ENCODE results near the gene DYNLT2. TPM values are rescaled to one million over a fixed set of nuclear protein-coding genes. Genes with fewer than 3 reads are reported as not detected.

The DYNLT2 gene
- total and polyA plus RNA-seq, 2 of the 13 experiments (the other 11 are each of a cell fraction or from before 2014, with no cell fraction given): 2.1 to 4.3 TPM

DNA sequence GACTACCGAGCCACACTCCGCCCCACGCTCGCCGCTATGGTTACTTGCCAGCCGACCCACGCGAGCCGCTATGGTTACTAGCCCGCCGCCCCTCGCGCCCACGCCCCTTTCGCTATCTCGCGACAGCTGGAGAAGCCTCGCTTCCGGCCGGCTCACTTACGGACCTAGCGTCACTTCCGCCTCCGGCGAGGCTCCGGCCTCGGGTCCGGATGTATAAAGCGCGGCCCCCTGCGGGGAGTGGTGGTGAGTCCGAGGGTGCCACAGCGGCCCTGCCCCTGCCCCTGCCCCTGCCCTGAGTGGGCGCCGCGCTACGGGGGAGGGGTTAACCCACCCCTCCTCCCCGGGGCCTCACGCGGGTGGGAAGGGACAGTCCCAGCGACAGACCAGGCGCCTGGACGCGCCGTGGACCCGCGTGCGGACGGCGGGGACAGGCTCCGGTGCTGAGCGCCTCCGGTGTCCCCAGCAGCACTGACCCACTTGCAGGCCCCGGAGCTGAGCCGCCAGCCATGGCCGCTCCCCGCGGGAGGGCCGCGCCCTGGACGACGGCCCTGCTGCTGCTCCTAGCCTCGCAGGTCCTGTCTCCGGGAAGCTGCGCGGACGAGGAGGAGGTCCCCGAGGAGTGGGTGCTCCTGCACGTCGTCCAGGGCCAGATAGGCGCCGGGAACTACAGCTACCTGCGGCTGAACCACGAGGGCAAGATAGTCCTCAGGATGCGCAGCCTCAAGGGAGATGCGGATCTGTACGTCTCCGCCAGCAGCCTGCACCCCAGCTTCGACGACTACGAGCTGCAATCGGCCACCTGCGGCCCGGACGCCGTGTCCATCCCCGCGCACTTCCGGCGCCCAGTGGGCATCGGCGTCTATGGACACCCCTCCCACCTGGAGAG is 49.2 kb downstream of the DYNLT2 start, which contains the start of the genes C6orf120 and WDR27 (continued):
- TF ChIP-seq, protein P1, sequence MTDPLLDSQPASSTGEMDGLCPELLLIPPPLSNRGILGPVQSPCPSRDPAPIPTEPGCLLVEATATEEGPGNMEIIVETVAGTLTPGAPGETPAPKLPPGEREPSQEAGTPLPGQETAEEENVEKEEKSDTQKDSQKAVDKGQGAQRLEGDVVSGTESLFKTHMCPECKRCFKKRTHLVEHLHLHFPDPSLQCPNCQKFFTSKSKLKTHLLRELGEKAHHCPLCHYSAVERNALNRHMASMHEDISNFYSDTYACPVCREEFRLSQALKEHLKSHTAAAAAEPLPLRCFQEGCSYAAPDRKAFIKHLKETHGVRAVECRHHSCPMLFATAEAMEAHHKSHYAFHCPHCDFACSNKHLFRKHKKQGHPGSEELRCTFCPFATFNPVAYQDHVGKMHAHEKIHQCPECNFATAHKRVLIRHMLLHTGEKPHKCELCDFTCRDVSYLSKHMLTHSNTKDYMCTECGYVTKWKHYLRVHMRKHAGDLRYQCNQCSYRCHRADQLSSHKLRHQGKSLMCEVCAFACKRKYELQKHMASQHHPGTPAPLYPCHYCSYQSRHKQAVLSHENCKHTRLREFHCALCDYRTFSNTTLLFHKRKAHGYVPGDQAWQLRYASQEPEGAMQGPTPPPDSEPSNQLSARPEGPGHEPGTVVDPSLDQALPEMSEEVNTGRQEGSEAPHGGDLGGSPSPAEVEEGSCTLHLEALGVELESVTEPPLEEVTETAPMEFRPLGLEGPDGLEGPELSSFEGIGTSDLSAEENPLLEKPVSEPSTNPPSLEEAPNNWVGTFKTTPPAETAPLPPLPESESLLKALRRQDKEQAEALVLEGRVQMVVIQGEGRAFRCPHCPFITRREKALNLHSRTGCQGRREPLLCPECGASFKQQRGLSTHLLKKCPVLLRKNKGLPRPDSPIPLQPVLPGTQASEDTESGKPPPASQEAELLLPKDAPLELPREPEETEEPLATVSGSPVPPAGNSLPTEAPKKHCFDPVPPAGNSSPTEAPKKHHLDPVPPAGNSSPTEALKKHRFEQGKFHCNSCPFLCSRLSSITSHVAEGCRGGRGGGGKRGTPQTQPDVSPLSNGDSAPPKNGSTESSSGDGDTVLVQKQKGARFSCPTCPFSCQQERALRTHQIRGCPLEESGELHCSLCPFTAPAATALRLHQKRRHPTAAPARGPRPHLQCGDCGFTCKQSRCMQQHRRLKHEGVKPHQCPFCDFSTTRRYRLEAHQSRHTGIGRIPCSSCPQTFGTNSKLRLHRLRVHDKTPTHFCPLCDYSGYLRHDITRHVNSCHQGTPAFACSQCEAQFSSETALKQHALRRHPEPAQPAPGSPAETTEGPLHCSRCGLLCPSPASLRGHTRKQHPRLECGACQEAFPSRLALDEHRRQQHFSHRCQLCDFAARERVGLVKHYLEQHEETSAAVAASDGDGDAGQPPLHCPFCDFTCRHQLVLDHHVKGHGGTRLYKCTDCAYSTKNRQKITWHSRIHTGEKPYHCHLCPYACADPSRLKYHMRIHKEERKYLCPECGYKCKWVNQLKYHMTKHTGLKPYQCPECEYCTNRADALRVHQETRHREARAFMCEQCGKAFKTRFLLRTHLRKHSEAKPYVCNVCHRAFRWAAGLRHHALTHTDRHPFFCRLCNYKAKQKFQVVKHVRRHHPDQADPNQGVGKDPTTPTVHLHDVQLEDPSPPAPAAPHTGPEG (CRISPR knock-in tag; IDR thresholded peaks at IDR 0.05): peak; percentile 71; the same call in 1 of the 2 replicates
- TF ChIP-seq GLI4 (CRISPR knock-in tag; IDR thresholded peaks at IDR 0.05; ENCODE audit: borderline replicate concordance): peak; percentile 65; the same call in 1 of the 2 replicates
- TF ChIP-seq ZNF747 (CRISPR knock-in tag; IDR thresholded peaks at IDR 0.05; ENCODE audit: borderline replicate concordance): peak; percentile 82; the same call in 1 of the 2 replicates
- peak; percentile 87; the same call in 1 of the 2 replicates for TF ChIP-seq ZNF776 (CRISPR knock-in tag; IDR thresholded peaks at IDR 0.05)
- TF ChIP-seq PHF20 (CRISPR knock-in tag; IDR thresholded peaks at IDR 0.05): peak; percentile 90
- TF ChIP-seq ATF2 (CRISPR knock-in tag; IDR thresholded peaks at IDR 0.05): peak; percentile 77; the same call in 1 of the 2 replicates
- TF ChIP-seq ZMYM2 (CRISPR knock-in tag; IDR thresholded peaks at IDR 0.05): peak; percentile 85
- TF ChIP-seq PRDM10 (CRISPR knock-in tag; IDR thresholded peaks at IDR 0.05; ENCODE audit: low read depth): peak; percentile 76; the same call in 1 of the 2 replicates
- peak; percentile 36; the same call in 1 of the 2 replicates for TF ChIP-seq ZNF678 (CRISPR knock-in tag; IDR thresholded peaks at IDR 0.05)
- TF ChIP-seq E2F5 (CRISPR knock-in tag; conservative IDR thresholded peaks at IDR 0.05): no peak
- TF ChIP-seq HNF4A (CRISPR knock-in tag; IDR thresholded peaks at IDR 0.05): peak; percentile 6; the same call in 1 of the 2 replicates
- TF ChIP-seq NONO (IDR thresholded peaks at IDR 0.05): no peak
- TF ChIP-seq NONO (CRISPR knock-in tag; conservative IDR thresholded peaks at IDR 0.05): peak; percentile 94
- TF ChIP-seq MYNN (CRISPR knock-in tag; IDR thresholded peaks at IDR 0.05; ENCODE audit: low read depth): no peak
- TF ChIP-seq HMG20A (CRISPR knock-in tag; IDR thresholded peaks at IDR 0.05; ENCODE audit: borderline replicate concordance): 0 out of 2 replicates have a peak, but pooled peaks have one; percentile 13
- TF ChIP-seq AGO1 (IDR thresholded peaks at IDR 0.05; ENCODE audit: low read depth, low read length, poor library complexity, severe bottlenecking): peak; percentile 80

All from HepG2 (cell line).